Prostate gland (tissue), 2 donors: ENCODE measurements around the gene SVOPL. TPM values are rescaled to one million over a fixed set of nuclear protein-coding genes. Genes with fewer than 3 reads are reported as not detected.
"Not testable (repeated sequence)": the region's sequence is repeated elsewhere in the genome, so short reads cannot be mapped to it uniquely, and the experiment has no call there.

Experiments
- DNase-seq: peaks from one replicate; pipeline ENCODE4 v3.0.0-alpha.2; 2019; ENCODE audit warnings: low spot score
- H3K27ac ChIP-seq, 2 donors: fragments of 200-600 bp; sonication (generic); 2 replicates each; pipeline ENCODE4 v1.5.1; 2017 to 2019
- H3K27me3 ChIP-seq: fragments of 200-600 bp; sonication (generic); replicated peaks from 2 replicates; pipeline ENCODE4 v1.5.1; 2019; ENCODE audit not compliant: insufficient read depth
- H3K36me3 ChIP-seq, 2 donors: fragments of 200-600 bp; sonication (generic); 1 replicate in 1 of 2; 2 replicates in 1 of 2; pipeline versions ENCODE4 v1.5.1 to v1.8.1; 2017 to 2019
- H3K4me1 ChIP-seq: fragments of 200-600 bp; sonication (generic); replicated peaks from 2 replicates; pipeline ENCODE4 v1.5.1; 2019
- H3K4me3 ChIP-seq, 2 donors: fragments of 200-600 bp; sonication (generic); 2 replicates each; pipeline ENCODE4 v1.5.1; 2017 to 2019
- H3K9me3 ChIP-seq: fragments of 200-600 bp; sonication (generic); 2 replicates; pipeline ENCODE4 v1.5.1; 2017
- CTCF ChIP-seq, 4 experiments: fragments of 200-600 bp in 2 of 4; fragments of 450-650 bp in 2 of 4; sonication (generic) in 2 of 4; IDR thresholded peaks; 1 replicate in 3 of 4; 2 replicates in 1 of 4; pipeline ENCODE4 v1.5.1; 2016 to 2019; ENCODE audit warnings: antibody characterized with exemption in 4 of 4, mild to moderate bottlenecking in 2 of 4, moderate library complexity in 2 of 4
- POLR2A ChIP-seq: fragments of 450-650 bp; IDR thresholded peaks from one replicate; pipeline ENCODE4 v1.6.1; 2016; ENCODE audit warnings: antibody characterized with exemption, mild to moderate bottlenecking
- POLR2AphosphoS5 ChIP-seq: sonication (generic); formaldehyde crosslinking; IDR thresholded peaks from one replicate; pipeline ENCODE4 v1.6.1; 2017; ENCODE audit warnings: antibody characterized with exemption
- WGBS: methylation state at CpG from one replicate; pipeline ENCODE4 v1.1.5; 2018; 5-methylcytosine and 5-hydroxymethylcytosine counted together
- intact Hi-C: fragments of 100-400 bp; cut with DNase I; formaldehyde crosslinking; loops from one replicate; pipeline ENCODE4 v1.14.2; 2022
- total RNA-seq, 2 donors: library from RNA; depleted of rRNA; stranded (reverse); fragments of >200 nt; gene quantifications; one replicate each; pipeline ENCODE4 v1.1.0, GENCODE V29; 2016

Gene SVOPL
- total RNA-seq, 2 donors from 2014 or later, result 0.36 TPM; not detected in 1

GRCh38 chr7:138695106-138695505 is 6.1 kb downstream of the SVOPL start:
- Histone ChIP-seq H3K27ac (no peak overlapping the region), H3K9me3 (no peaks in the 10 kb centered on the region), H3K27me3 (no peaks in the 10 kb centered on the region), H3K4me1 (no peaks in the 10 kb centered on the region), H3K4me3 (no peak overlapping the region), H3K36me3 (no peaks in the 10 kb centered on the region)
- TF ChIP-seq POLR2AphosphoS5 (no peak), CTCF (IDR thresholded peaks at IDR 0.05) (no peak), POLR2A (no peak)
- intact Hi-C loops, result no loop called here
- no peak for DNase-seq
- 92% methylated on average over 4 of the region's 4 CpGs for WGBS

GRCh38 chr7:138691178-138691577 is 10.0 kb downstream of the SVOPL start:
- Histone ChIP-seq H3K4me1 (no peaks in the 10 kb centered on the region), H3K4me3 (no peak overlapping the region), H3K9me3 (no peaks in the 10 kb centered on the region), H3K27me3 (no peaks in the 10 kb centered on the region), H3K27ac (no peak overlapping the region), H3K36me3 (no peaks in the 10 kb centered on the region)
- TF ChIP-seq POLR2A (no peak), POLR2AphosphoS5 (no peak)
- intact Hi-C loops, result no loop called here
- DNase-seq, result no peak
- 36% methylated on average over 5 of the region's 5 CpGs for WGBS

- DNase-seq, result no peak
- no peaks in the 10 kb centered on the region for H3K36me3 ChIP-seq
- H3K4me1 ChIP-seq, result no peaks in the 10 kb centered on the region
- no peaks in the 10 kb centered on the region for H3K27me3 ChIP-seq
- TF ChIP-seq POLR2A (no peak), CTCF (IDR thresholded peaks at IDR 0.05) (no peak), POLR2AphosphoS5 (no peak)
- no peaks in the 10 kb centered on the region for H3K9me3 ChIP-seq
- H3K4me3 ChIP-seq, result no peak overlapping the region
- H3K27ac ChIP-seq, result no peak overlapping the region
- intact Hi-C loops, result no loop called here
- WGBS, result 94% methylated on average over 2 of the region's 2 CpGs
Measured at GRCh38 chr7:138690495-138690894, 10.7 kb downstream of the SVOPL start.

- intact Hi-C loops, DNase-seq, H3K4me3 ChIP-seq, H3K27ac ChIP-seq, H3K9me3 ChIP-seq, H3K36me3 ChIP-seq, H3K4me1 ChIP-seq, H3K27me3 ChIP-seq: not testable (repeated sequence)
- WGBS, result 97% methylated on average over 6 of the region's 6 CpGs
Measured at GRCh38 chr7:138688037-138688436, 13.1 kb downstream of the SVOPL start.

GRCh38 chr7:138684340-138684739 is 16.8 kb downstream of the SVOPL start:
- no peaks in the 10 kb centered on the region for H3K36me3 ChIP-seq
- intact Hi-C loops, result no loop called here
- no peak overlapping the region for H3K27ac ChIP-seq
- TF ChIP-seq CTCF (IDR thresholded peaks at IDR 0.05) (no peak), POLR2A (no peak)
- H3K9me3 ChIP-seq, result no peaks in the 10 kb centered on the region
- no peaks in the 10 kb centered on the region for H3K4me1 ChIP-seq
- 88% methylated on average over 3 of the region's 3 CpGs for WGBS
- no peak overlapping the region for H3K4me3 ChIP-seq
- DNase-seq, result no peak
- no peaks in the 10 kb centered on the region for H3K27me3 ChIP-seq

DNA sequence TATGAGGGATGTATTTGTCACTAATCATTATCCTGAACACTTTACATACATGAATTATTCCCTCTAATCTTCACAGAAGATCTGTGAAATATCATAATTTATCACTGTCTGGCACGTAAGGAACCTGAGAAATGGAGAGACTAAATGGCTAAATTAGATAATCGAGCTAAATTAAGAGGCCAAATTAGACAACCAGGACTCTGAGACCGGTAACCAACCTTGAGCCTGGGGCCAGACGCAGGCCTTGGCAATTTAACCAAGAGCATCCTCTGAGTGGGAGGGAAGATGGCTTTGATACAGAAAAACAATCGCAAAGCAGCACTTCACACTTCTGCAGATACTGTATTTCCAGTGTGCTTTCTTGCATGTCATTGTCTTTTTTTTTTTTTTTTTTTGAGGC is 21.4 kb downstream of the SVOPL start:
- TF ChIP-seq POLR2AphosphoS5, result no peak
- TF ChIP-seq CTCF (IDR thresholded peaks at IDR 0.05), result no peak
- TF ChIP-seq POLR2A, result no peak
- Histone ChIP-seq H3K36me3 (no peaks in the 10 kb centered on the region), H3K9me3 (no peaks in the 10 kb centered on the region), H3K27ac (no peak overlapping the region), H3K4me1 (no peaks in the 10 kb centered on the region), H3K27me3 (no peaks in the 10 kb centered on the region), H3K4me3 (no peak overlapping the region)
- DNase-seq, result no peak
- intact Hi-C loops, result no loop called here
- WGBS, result 52% methylated on average over 5 of the region's 5 CpGs
